ENCODE measurements around the gene RPS6KA1.
A peak's percentile ranks its signal among the peaks of the same experiment; 100 is the strongest.
"Not testable (repeated sequence)": the region's sequence is repeated elsewhere in the genome, so short reads cannot be mapped to it uniquely, and the experiment has no call there.

The RPS6KA1 gene

GRCh38 chr1:26582836-26583460, 53.4 kb downstream of the RPS6KA1 start:
- peak; percentile 22 for DNase-seq
- in situ Hi-C loops (cut with MboI; ENCODE audit: low pct_unique_long_range_greater_than_20kb, low sequenced_read_pairs): no loop called here

GRCh38 chr1:26583646-26584485, 54.3 kb downstream of the RPS6KA1 start:
- peak; percentile 43 for DNase-seq
- in situ Hi-C loops (cut with MboI; ENCODE audit: low pct_unique_long_range_greater_than_20kb, low sequenced_read_pairs): no loop called here

- in situ Hi-C loops (cut with MboI; ENCODE audit: low pct_unique_long_range_greater_than_20kb, low sequenced_read_pairs): not testable (repeated sequence)
These were observed 55.0 kb downstream of the RPS6KA1 start for GRCh38 chr1:26584588-26584987.

DNA sequence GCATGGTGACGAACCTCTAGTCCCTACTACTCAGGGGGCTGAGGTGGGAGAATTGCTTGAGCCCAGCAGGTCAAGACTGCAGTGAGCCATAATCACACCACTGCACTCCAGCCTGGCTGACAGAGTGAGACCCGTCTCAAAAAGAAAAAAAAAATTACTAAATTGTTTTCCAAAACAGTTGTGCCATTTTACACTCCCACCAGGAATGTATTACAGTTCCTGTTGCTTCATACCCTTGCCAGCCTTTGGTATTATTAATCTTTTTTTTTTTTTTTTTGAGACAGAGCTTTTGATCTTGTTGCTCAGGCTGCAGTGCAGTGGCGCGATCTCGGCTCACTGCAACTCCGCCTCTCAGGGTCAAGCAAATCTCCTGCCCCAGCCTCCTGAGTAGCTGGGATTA, 55.9 kb downstream of the RPS6KA1 start:
- DNase-seq: no peak
- in situ Hi-C loops (cut with MboI; ENCODE audit: low pct_unique_long_range_greater_than_20kb, low sequenced_read_pairs): no loop called here

More at GRCh38 chr1:26584588-26584987, 55.0 kb downstream of the RPS6KA1 start:
- DNase-seq: not testable (repeated sequence)

DNA sequence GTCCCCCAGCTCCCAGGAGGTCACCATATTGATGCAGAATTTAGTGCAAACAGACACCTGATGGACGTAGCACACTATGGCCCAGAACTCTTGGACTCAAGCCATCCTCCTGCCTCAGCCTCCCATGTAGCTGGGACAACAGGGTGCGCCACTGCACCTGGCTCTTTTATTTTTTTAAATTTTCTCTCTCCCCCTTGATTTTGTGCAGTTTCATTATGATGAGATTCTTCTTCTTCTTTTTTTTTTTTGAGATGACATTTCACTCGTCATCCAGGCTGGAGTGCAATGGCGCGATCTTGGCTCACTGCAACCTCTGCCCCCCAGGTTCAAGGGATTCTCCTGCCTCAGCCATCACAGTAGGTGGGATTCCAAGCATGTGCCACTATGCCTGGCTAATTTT, 63.8 kb downstream of the RPS6KA1 start:
- DNase-seq: no peak

GRCh38 chr1:26594593-26594992, 65.0 kb downstream of the RPS6KA1 start:
- in situ Hi-C loops (cut with MboI; ENCODE audit: low pct_unique_long_range_greater_than_20kb, low sequenced_read_pairs); DNase-seq: not testable (repeated sequence)

More for the DNA sequence above, 63.8 kb downstream of the RPS6KA1 start:
- in situ Hi-C loops (cut with MboI; ENCODE audit: low pct_unique_long_range_greater_than_20kb, low sequenced_read_pairs): no loop called here

- peak; percentile 81 for DNase-seq
- in situ Hi-C loops (cut with MboI; ENCODE audit: low pct_unique_long_range_greater_than_20kb, low sequenced_read_pairs): no loop called here
These were observed 68.1 kb downstream of the RPS6KA1 start for GRCh38 chr1:26597629-26598039.

GRCh38 chr1:26598890-26599289, 69.3 kb downstream of the RPS6KA1 start:
- in situ Hi-C loops (cut with MboI; ENCODE audit: low pct_unique_long_range_greater_than_20kb, low sequenced_read_pairs): no loop called here
- DNase-seq: peak; percentile 81

- peak; percentile 87 for DNase-seq
- in situ Hi-C loops (cut with MboI; ENCODE audit: low pct_unique_long_range_greater_than_20kb, low sequenced_read_pairs): no loop called here
These were observed 72.9 kb downstream of the RPS6KA1 start for GRCh38 chr1:26602378-26602959.

- in situ Hi-C loops (cut with MboI; ENCODE audit: low pct_unique_long_range_greater_than_20kb, low sequenced_read_pairs): no loop called here
- DNase-seq: no peak
These were observed 74.3 kb downstream of the RPS6KA1 start for GRCh38 chr1:26603856-26604255.

DNA sequence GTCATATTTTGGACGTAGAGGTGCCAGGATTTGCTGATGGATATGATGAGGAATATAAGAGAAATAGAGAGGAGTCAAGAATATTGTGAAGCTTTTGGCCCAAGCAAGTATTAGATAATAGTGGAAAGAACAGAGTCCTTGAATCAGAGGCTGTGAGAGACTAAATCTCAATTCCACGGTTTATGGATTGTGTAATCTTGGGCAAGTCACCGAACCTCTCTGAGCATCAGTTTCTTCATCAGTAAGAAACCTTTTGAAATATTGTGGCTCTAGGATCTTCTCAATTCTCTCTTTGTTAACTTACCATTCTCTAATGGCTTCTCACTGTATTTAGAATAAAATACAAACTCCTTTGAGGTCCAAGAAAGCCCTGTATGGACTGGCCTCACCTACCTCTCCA, 77.6 kb downstream of the RPS6KA1 start:
- no peak for DNase-seq
- in situ Hi-C loops (cut with MboI; ENCODE audit: low pct_unique_long_range_greater_than_20kb, low sequenced_read_pairs): no loop called here

- in situ Hi-C loops (cut with MboI; ENCODE audit: low pct_unique_long_range_greater_than_20kb, low sequenced_read_pairs): no loop called here
- DNase-seq: no peak
These were observed 79.3 kb downstream of the RPS6KA1 start for GRCh38 chr1:26608895-26609294.

DNA sequence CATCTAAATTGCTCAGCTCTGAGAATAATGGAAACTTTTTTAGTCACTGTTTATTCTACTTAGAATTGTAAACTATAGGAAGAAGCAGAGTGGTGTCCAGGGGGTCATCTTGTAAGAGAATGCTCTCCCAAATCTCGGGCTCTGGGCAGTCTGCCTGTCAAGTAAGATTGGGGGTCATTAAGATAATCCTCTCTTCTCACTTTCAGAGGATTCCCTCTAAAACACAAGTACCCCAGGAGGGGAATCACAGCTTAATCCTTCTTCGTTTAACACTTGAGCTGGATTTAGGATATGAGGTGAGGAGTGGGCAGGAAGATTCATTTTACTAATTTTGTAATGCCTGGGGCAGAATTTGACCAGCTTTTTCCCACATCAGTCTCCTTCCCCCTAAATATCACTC, 81.2 kb downstream of the RPS6KA1 start:
- in situ Hi-C loops (cut with MboI; ENCODE audit: low pct_unique_long_range_greater_than_20kb, low sequenced_read_pairs): no loop called here
- DNase-seq: no peak

DNA sequence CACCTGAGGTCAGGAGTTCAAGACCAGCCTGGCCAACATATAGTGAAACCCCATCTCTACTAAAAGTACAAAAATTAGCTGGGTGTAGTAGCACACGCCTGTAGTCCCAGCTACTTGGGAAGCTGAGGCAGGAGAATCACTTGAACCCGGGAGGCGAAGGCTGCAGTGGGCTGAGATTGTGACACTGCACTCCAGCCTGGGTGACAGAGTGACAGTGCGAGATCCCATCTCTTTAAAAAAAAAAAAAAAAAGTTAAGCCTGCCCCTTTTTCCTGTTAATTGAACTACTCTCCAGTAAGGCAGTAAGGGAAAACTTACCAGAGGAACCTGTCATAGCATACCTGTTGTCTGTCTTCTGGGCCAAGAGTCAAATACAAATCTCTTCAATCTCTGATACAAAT, 83.1 kb downstream of the RPS6KA1 start:
- DNase-seq; in situ Hi-C loops (cut with MboI; ENCODE audit: low pct_unique_long_range_greater_than_20kb, low sequenced_read_pairs): not testable (repeated sequence)

DNA sequence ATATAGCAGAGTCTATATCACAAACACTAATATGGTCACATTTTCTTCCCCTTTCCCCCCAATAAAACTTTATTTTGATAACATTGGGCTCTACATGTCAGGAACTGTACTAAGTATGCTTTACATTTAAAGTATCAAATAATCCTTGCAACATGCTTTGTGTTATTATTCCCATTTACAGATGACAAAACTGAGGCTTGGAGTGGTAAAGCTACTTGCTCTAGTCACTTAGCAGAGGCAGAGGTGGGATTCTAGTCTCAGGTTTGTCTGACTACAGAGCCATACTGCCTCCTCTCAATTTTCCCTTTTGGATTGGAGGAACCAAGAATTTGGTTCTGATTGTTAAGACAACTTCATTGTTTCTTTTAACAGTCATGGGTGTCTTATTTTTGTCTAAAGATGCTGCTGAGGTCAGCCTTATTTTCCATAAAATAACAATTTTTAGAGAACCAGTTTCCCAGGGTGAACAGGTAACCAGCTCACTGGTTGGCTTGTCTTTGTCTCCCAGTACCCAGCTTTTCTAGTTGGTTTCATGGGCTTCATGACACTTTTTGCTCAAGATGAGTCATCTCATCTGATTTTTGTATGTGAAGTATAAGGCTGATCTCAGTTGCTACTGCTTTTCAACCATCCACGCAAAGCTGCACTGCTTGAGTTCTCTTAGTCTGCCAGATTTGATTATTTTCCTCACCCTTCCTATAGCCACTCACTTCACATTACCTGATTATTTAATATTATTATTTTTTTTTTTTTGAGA, 85.3 kb downstream of the RPS6KA1 start:
- in situ Hi-C loops (cut with MboI; ENCODE audit: low pct_unique_long_range_greater_than_20kb, low sequenced_read_pairs): no loop called here
- DNase-seq: no peak

DNA sequence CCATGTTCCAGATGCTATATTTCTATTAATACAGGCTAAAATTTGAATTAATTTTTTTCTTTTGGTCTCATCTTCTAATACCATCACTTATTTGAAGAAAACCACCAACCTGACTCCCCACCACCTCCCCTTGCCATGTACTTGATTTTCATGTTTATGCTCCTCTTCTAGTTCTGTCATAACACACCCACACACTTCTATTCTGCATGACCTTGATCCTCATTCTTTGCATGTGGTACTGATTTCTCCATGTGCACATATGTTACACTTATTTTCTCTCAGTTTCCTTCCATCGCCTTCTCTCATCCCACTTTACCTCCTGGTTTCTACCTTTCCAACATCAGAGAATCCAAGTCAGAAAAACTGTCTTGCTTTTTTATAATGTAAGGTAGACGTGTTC, 87.3 kb downstream of the RPS6KA1 start:
- in situ Hi-C loops (cut with MboI; ENCODE audit: low pct_unique_long_range_greater_than_20kb, low sequenced_read_pairs): no loop called here
- DNase-seq: no peak

DNA sequence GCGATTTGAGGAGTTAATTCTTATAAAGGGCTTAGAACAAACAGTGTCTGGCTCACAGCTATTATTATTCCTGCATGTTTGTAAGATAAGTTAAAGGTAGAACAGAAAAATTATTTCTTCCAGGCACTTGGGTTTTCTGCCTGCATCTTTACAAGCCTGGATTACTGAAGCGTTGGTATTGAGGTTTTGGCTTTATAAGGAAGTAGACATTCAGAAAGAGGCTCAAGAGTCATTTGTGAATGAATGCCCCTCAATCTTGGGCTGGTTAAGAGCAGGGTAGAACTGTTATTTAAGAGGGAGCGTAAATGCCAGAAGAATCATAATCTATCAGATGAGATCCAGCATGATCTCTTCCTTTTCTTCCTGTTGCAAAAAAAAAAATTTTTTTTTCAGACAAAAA, 89.0 kb downstream of the RPS6KA1 start:
- in situ Hi-C loops (cut with MboI; ENCODE audit: low pct_unique_long_range_greater_than_20kb, low sequenced_read_pairs): no loop called here
- peak; percentile 57 for DNase-seq
